Neutrophil (primary cell): ENCODE measurements around the gene DIS3L2.
"Not testable (repeated sequence)": the region's sequence is repeated elsewhere in the genome, so short reads cannot be mapped to it uniquely, and the experiment has no call there.

Experiments used
- H3K27ac ChIP-seq: fragments of 200-600 bp; sonication (generic); 2 replicates; pipeline ENCODE4 v1.5.1; 2016; ENCODE audit warnings: mild to moderate bottlenecking, moderate library complexity
- H3K27me3 ChIP-seq: fragments of 200-600 bp; sonication (generic); 2 replicates; pipeline ENCODE4 v1.6.0; 2016; ENCODE audit warnings: mild to moderate bottlenecking
- H3K36me3 ChIP-seq: fragments of 200-600 bp; sonication (generic); 2 replicates; pipeline ENCODE4 v1.5.1; 2017
- H3K4me1 ChIP-seq, 2 experiments: fragments of 200-600 bp in 1 of 2; sonication (generic) in 1 of 2; 1 replicate in 1 of 2; 2 replicates in 1 of 2; pipeline versions ENCODE4 v1.5.1 to v1.6.1; 2013 to 2016; ENCODE audit warnings: low read depth in 1 of 2, low read length in 1 of 2, mild to moderate bottlenecking in 1 of 2, moderate library complexity in 1 of 2; ENCODE audit not compliant: control insufficient read depth in 1 of 2, insufficient read depth in 1 of 2
- H3K4me3 ChIP-seq, 2 experiments: fragments of 200-600 bp in 1 of 2; sonication (generic) in 1 of 2; 1 replicate in 1 of 2; 2 replicates in 1 of 2; pipeline ENCODE4 v1.5.1; 2013 to 2016; ENCODE audit warnings: low read depth in 1 of 2, low read length in 1 of 2, mild to moderate bottlenecking in 1 of 2, moderate library complexity in 1 of 2
- H3K9me3 ChIP-seq: fragments of 200-600 bp; sonication (generic); 2 replicates; pipeline ENCODE4 v1.5.1; 2016
- CTCF ChIP-seq: fragments of 200-600 bp; sonication (generic); IDR thresholded peaks from 2 replicates; pipeline ENCODE4 v1.5.1; 2016; ENCODE audit warnings: antibody characterized with exemption

Gene DIS3L2

GRCh38 chr2:232336241-232336736, 374.8 kb downstream of the DIS3L2 start:
- Histone ChIP-seq H3K4me3 (no peak overlapping the region), H3K4me1 (no peaks in the 10 kb centered on the region), H3K36me3 (no peaks in the 10 kb centered on the region), H3K27me3 (no peaks in the 10 kb centered on the region), H3K27ac (no peak overlapping the region), H3K9me3 (no peaks in the 10 kb centered on the region)
- TF ChIP-seq CTCF: no peak

- no peak overlapping the region for H3K4me3 ChIP-seq
- H3K4me1 ChIP-seq: no peaks in the 10 kb centered on the region
- H3K27ac ChIP-seq: no peak overlapping the region
- TF ChIP-seq CTCF: no peak
- peaks cover 6% of the 10 kb centered on the region for H3K27me3 ChIP-seq
- H3K9me3 ChIP-seq: no peaks in the 10 kb centered on the region
- no peaks in the 10 kb centered on the region for H3K36me3 ChIP-seq
These were observed 375.6 kb downstream of the DIS3L2 start for GRCh38 chr2:232336981-232337720.

- H3K36me3 ChIP-seq, H3K27ac ChIP-seq, H3K4me1 ChIP-seq, H3K9me3 ChIP-seq, H3K4me3 ChIP-seq: not testable (repeated sequence)
- H3K27me3 ChIP-seq: peaks cover 16% of the 10 kb centered on the region
These were observed 376.7 kb downstream of the DIS3L2 start for GRCh38 chr2:232338094-232338758.

- Histone ChIP-seq H3K27me3 (peaks cover 21% of the 10 kb centered on the region), H3K4me1 (no peaks in the 10 kb centered on the region), H3K36me3 (no peaks in the 10 kb centered on the region), H3K27ac (no peak overlapping the region), H3K9me3 (no peaks in the 10 kb centered on the region), H3K4me3 (no peak overlapping the region)
- no peak for TF ChIP-seq CTCF
These were observed 377.2 kb downstream of the DIS3L2 start for GRCh38 chr2:232338759-232339106.

- no peaks in the 10 kb centered on the region for H3K4me1 ChIP-seq
- no peaks in the 10 kb centered on the region for H3K9me3 ChIP-seq
- peaks cover 28% of the 10 kb centered on the region for H3K27me3 ChIP-seq
- no peaks in the 10 kb centered on the region for H3K36me3 ChIP-seq
- no peak overlapping the region for H3K4me3 ChIP-seq
- no peak overlapping the region for H3K27ac ChIP-seq
- TF ChIP-seq CTCF: no peak
These were observed 377.9 kb downstream of the DIS3L2 start for GRCh38 chr2:232339121-232340081.
